ENCODE measurements around the gene SOCS7. TPM values are rescaled to one million over a fixed set of nuclear protein-coding genes. Genes with fewer than 3 reads are reported as not detected.

The SOCS7 gene
- total RNA-seq (2014; rRNA removed; shearing (Covaris generic)) (26.1 and 29.2 TPM in 2 replicates), polyA plus RNA-seq (2016; fragmentation: Nextera tagmentation; extraction: Ambion mirVana) (5.0 and 5.1 TPM in 2 replicates)
- long read RNA-seq, partial matches to known transcripts: 0 of 3 reads
- long read RNA-seq, other reads (novel, unspliced or antisense): 3 of 3 reads

DNA sequence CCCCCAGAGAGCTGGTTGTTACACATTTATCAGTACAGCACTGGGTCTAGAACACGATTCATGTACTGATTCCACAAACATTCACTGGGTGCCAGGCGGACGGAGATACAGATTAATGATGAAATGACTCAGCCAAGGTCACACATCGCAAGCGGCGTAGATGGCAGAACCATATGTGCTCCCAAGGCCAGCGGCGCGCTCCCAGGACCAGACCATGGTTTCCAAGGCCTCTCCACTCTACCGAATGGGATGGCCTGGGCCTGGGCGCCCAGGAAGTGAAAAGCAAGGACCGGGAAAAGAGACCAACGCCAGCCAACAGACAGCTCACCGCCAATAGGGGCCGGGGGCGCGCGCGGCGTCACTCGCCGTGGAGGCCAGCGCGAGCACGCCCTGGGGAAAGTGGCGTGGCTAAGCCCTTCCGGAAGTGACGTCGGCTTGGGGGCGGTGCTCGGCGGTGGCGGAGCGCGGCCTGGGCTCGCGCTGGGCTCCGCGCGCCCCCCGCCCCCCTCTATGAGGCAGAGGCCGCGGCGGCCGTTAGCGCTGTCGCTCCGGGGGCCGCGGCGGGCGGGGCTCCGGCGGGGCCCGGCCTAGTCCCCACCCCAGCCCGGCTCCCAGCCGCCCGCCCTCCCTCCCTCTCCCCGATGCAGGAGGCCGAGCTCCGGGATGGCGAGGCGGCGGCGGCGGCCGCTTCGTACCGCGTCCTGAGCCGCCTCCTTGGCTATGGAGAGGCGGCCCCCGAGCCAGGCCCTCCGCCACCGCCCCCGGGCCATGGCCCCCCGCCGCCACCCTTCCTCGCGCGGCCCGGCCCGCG lies at the start of gene SOCS7:
SOCS7 (plus strand) TSS at position 433 of the 811 bp plus-strand sequence; CDS start at position 642, 209 bp downstream.
- ATAC-seq (peak; percentile 78), DNase-seq (ENCODE audit: low spot score) (peak; percentile 95)
- peaks cover 43% of the 10 kb centered on the region for H3K4me1 ChIP-seq (ENCODE audit: insufficient read depth)
- peak within 1 kb of the TSS; percentile 96 for H3K4me2 ChIP-seq
- H3K36me3 ChIP-seq (ENCODE audit: insufficient read depth): no peaks in the 10 kb centered on the region
- H3K4me3 Mint-ChIP-seq: peak within 1 kb of the TSS; percentile 74
- peaks cover 38% of the 10 kb centered on the region for H3K79me2 ChIP-seq (replicated peaks; ENCODE audit: insufficient read depth)
- no peaks in the 10 kb centered on the region; the same call in 2 of the 3 replicates for H3K36me3 Mint-ChIP-seq (ENCODE audit: low read depth)
- H3K4me1 Mint-ChIP-seq: peaks cover 45% of the 10 kb centered on the region
- H2AFZ ChIP-seq: no peak within 1 kb of the TSS
- H3K27me3 Mint-ChIP-seq (ENCODE audit: insufficient read depth, low read depth, poor library complexity): peaks cover 11% of the 10 kb centered on the region
- H3K4me3 ChIP-seq: peak within 1 kb of the TSS; percentile 89
- peak within 1 kb of the TSS; percentile 92 for H3K27ac Mint-ChIP-seq
- H3F3A ChIP-seq (replicated peaks; ENCODE audit: low read depth): peaks cover 24% of the 10 kb centered on the region; the same call in 1 of the 2 replicates
- H3K27me3 ChIP-seq (ENCODE audit: insufficient read depth): peaks cover 5% of the 10 kb centered on the region; the same call in 1 of the 2 replicates
- no peaks in the 10 kb centered on the region for H3K9me2 ChIP-seq (ENCODE audit: insufficient read depth)
- H4K20me1 ChIP-seq (replicated peaks; ENCODE audit: insufficient read depth): peaks cover 19% of the 10 kb centered on the region
- H3K9me3 Mint-ChIP-seq: no peaks in the 10 kb centered on the region
- peak within 1 kb of the TSS; percentile 46; the same call in 1 of the 2 replicates for H3K27ac ChIP-seq (ENCODE audit: low read depth)
- TF ChIP-seq STAT1 (IDR thresholded peaks at IDR 0.05; ENCODE audit: unreplicated experiment) (no peak), ZNF331 (CRISPR knock-in tag; IDR thresholded peaks at IDR 0.05; ENCODE audit: low read depth) (no peak), POLR2AphosphoS5 (IDR thresholded peaks at IDR 0.05; ENCODE audit: low read depth) (peak; percentile 82), CREB1 (CRISPR knock-in tag; IDR thresholded peaks at IDR 0.05; ENCODE audit: low read depth) (peak; percentile 92), REST (IDR thresholded peaks at IDR 0.05; ENCODE audit: unreplicated experiment) (no peak), ZNF114 (CRISPR knock-in tag; IDR thresholded peaks at IDR 0.05) (no peak)
- TF ChIP-seq, protein P1, sequence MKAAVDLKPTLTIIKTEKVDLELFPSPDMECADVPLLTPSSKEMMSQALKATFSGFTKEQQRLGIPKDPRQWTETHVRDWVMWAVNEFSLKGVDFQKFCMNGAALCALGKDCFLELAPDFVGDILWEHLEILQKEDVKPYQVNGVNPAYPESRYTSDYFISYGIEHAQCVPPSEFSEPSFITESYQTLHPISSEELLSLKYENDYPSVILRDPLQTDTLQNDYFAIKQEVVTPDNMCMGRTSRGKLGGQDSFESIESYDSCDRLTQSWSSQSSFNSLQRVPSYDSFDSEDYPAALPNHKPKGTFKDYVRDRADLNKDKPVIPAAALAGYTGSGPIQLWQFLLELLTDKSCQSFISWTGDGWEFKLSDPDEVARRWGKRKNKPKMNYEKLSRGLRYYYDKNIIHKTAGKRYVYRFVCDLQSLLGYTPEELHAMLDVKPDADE (IDR thresholded peaks at IDR 0.05): no peak; the same call in 1 of the 2 replicates

DNA sequence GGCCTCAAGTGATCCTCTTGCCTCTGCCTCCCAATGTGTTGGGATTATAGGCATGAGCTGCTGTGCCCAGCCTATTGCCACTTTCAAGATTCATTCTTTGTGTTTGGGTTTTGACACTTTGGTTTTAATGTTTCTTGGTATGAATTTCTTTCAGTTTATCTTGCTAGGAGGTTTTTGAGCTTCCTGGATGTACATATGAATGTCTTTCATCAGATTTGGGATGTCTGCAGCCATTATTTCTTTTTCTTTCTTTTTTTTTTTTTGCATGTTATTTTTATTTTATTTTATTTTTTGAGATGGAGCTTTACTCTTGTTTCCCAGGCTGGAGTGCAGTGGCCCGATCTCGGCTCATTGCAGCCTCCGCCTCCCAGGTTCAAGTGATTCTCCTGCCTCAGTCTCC lies 36.1 kb upstream of the SOCS7 start:
- Histone ChIP-seq H3K36me3 (ENCODE audit: insufficient read depth) (peaks cover 7% of the 10 kb centered on the region; the same call in 1 of the 2 replicates), H4K20me1 (replicated peaks; ENCODE audit: insufficient read depth) (no peaks in the 10 kb centered on the region), H3K79me2 (replicated peaks; ENCODE audit: insufficient read depth) (no peaks in the 10 kb centered on the region), H3K27me3 (ENCODE audit: insufficient read depth) (no peaks in the 10 kb centered on the region), H3K9me2 (ENCODE audit: insufficient read depth) (no peaks in the 10 kb centered on the region), H3F3A (replicated peaks; ENCODE audit: low read depth) (0 out of 2 replicates have a peak, but pooled peaks cover 3% of the 10 kb centered on the region), H2AFZ (no peak overlapping the region), H3K4me3 (no peak overlapping the region), H3K27ac (ENCODE audit: low read depth) (no peak overlapping the region), H3K4me1 (ENCODE audit: insufficient read depth) (no peaks in the 10 kb centered on the region), H3K4me2 (no peak overlapping the region)
- Mint-ChIP-seq H3K4me3 (no peak overlapping the region), H3K36me3 (ENCODE audit: low read depth) (peaks cover 42% of the 10 kb centered on the region), H3K27me3 (ENCODE audit: insufficient read depth, low read depth, poor library complexity) (peaks cover 8% of the 10 kb centered on the region), H3K27ac (no peak overlapping the region), H3K9me3 (no peaks in the 10 kb centered on the region), H3K4me1 (no peaks in the 10 kb centered on the region)
- ATAC-seq: no peak
- DNase-seq (ENCODE audit: low spot score): no peak
- TF ChIP-seq ZNF331 (CRISPR knock-in tag; IDR thresholded peaks at IDR 0.05; ENCODE audit: low read depth) (no peak), EZH2phosphoT487 (IDR thresholded peaks at IDR 0.05; ENCODE audit: unreplicated experiment) (no peak), STAT1 (IDR thresholded peaks at IDR 0.05; ENCODE audit: unreplicated experiment) (no peak), CREB1 (CRISPR knock-in tag; IDR thresholded peaks at IDR 0.05; ENCODE audit: low read depth) (no peak), JUNB (IDR thresholded peaks at IDR 0.05; ENCODE audit: unreplicated experiment) (no peak), ZNF114 (CRISPR knock-in tag; IDR thresholded peaks at IDR 0.05) (no peak), EZH2 (IDR thresholded peaks at IDR 0.05; ENCODE audit: low read depth, unreplicated experiment) (no peak), CTCF (conservative IDR thresholded peaks at IDR 0.05; ENCODE audit: low read depth in 2 of 2) (no peak)
